Endothelial cell of umbilical vein (primary cell): ENCODE results near the gene MPP3. TPM values are rescaled to one million over a fixed set of nuclear protein-coding genes. Genes with fewer than 3 reads are reported as not detected.

Experiments used
- BruUV-seq: library from RNA; stranded (reverse); fragments of 400-500 nt; replicated peaks from 2 replicates; lab custom pipeline; 2021; lab: Mats Ljungman, UMichigan
- CTCF ChIA-PET: fragments of 300-600, 350-600 bp; sonication (Branson Sonifier 250); formaldehyde crosslinking; loops from one replicate; lab custom pipeline; 2021; ENCODE audit warnings: antibody characterized with exemption, inconsistent platforms; lab: Charles Lee
- POLR2A ChIA-PET: fragments of 300-600, 350-600 bp; sonication (Branson Sonifier 250); formaldehyde crosslinking; loops from one replicate; lab custom pipeline; 2021; ENCODE audit warnings: antibody characterized with exemption, inconsistent platforms; lab: Charles Lee
- DNase-seq: peaks from one replicate; pipeline ENCODE4 v3.0.0-alpha.2; 2011; ENCODE audit warnings: low read depth, low spot score
- FAIRE-seq: peaks from 2 replicates; lab custom pipeline; 2011; peaks lifted over from hg19 to GRCh38; lab: Jason Lieb, UNC
- H2AFZ ChIP-seq: 2 replicates; pipeline ENCODE4 v1.6.0; 2012; ENCODE audit warnings: low read depth, low read length, control low read depth, inconsistent platforms
- H3K27ac ChIP-seq: 2 replicates; pipeline ENCODE4 v1.5.1; 2011; ENCODE audit warnings: low read depth, mild to moderate bottlenecking, control low read depth, low read length, moderate library complexity; ENCODE audit not compliant: insufficient read depth
- H3K27me3 ChIP-seq, 2 experiments: 2 replicates each; pipeline versions ENCODE4 v1.6.0 to v1.6.1; 2011; ENCODE audit warnings: low read length in 2 of 2, mixed read lengths in 1 of 2; ENCODE audit not compliant: control insufficient read depth in 2 of 2, insufficient read depth in 2 of 2
- H3K36me3 ChIP-seq, 2 experiments: 2 replicates in 1 of 2; 3 replicates in 1 of 2; pipeline ENCODE4 v1.5.1; 2011; ENCODE audit warnings: low read length in 2 of 2, mild to moderate bottlenecking in 1 of 2, moderate library complexity in 1 of 2; ENCODE audit not compliant: control insufficient read depth in 2 of 2, insufficient read depth in 2 of 2; ENCODE audit errors: extremely low read depth in 1 of 2
- H3K4me1 ChIP-seq: 3 replicates; pipeline ENCODE4 v1.5.1; 2011; ENCODE audit warnings: mild to moderate bottlenecking, low read length; ENCODE audit not compliant: control insufficient read depth, insufficient read depth; ENCODE audit errors: extremely low read depth
- H3K4me2 ChIP-seq: 2 replicates; pipeline ENCODE4 v1.6.1; 2011; ENCODE audit warnings: low read length, control low read depth, mixed read lengths; ENCODE audit not compliant: insufficient read depth
- H3K4me3 ChIP-seq, 3 experiments: fragments of 200-600 bp in 1 of 3; sonication (generic), shearing (Covaris generic) in 1 of 3; replicated peaks in 1 of 3; 2 replicates each; pipeline ENCODE4 v1.5.1; 2011 to 2016; ENCODE audit warnings: control low read depth in 3 of 3, low read length in 3 of 3, mild to moderate bottlenecking in 2 of 3, inconsistent platforms in 1 of 3, low read depth in 1 of 3, moderate library complexity in 1 of 3; ENCODE audit not compliant: insufficient read depth in 1 of 3
- H3K79me2 ChIP-seq: 2 replicates; pipeline ENCODE4 v1.6.0; 2012; ENCODE audit warnings: low read length, inconsistent platforms; ENCODE audit not compliant: control insufficient read depth, insufficient read depth
- H3K9ac ChIP-seq: replicated peaks from 2 replicates; pipeline ENCODE3; 2011; ENCODE audit warnings: low read length, control low read depth; ENCODE audit not compliant: insufficient read depth; ENCODE audit errors: extremely low read depth
- H3K9me1 ChIP-seq: replicated peaks from 3 replicates; pipeline ENCODE4 v1.6.0; 2011; ENCODE audit warnings: mild to moderate bottlenecking, low read length; ENCODE audit not compliant: control insufficient read depth, insufficient read depth; ENCODE audit errors: extremely low read depth
- H3K9me3 ChIP-seq: replicated peaks from 2 replicates; pipeline ENCODE4 v1.5.1; 2012; ENCODE audit warnings: low read length, inconsistent platforms; ENCODE audit not compliant: control insufficient read depth, insufficient read depth
- H4K20me1 ChIP-seq: replicated peaks from 2 replicates; pipeline ENCODE3; 2011; ENCODE audit warnings: mild to moderate bottlenecking, low read length; ENCODE audit not compliant: control insufficient read depth, insufficient read depth; ENCODE audit errors: extremely low read depth
- EZH2 ChIP-seq: IDR thresholded peaks from 2 replicates; pipeline ENCODE4 v1.6.1; 2012; ENCODE audit warnings: borderline replicate concordance, low read depth, mild to moderate bottlenecking, moderate library complexity, low read length, inconsistent platforms; ENCODE audit not compliant: severe bottlenecking
- FOS ChIP-seq: IDR thresholded peaks from 2 replicates; pipeline ENCODE4 v1.6.1; 2011; ENCODE audit warnings: mild to moderate bottlenecking, low read length, moderate library complexity, borderline replicate concordance; ENCODE audit not compliant: insufficient read depth
- GATA2 ChIP-seq: IDR thresholded peaks from 2 replicates; pipeline ENCODE4 v1.7.0; 2011; ENCODE audit warnings: low read depth, mild to moderate bottlenecking, moderate library complexity, mixed read lengths, low read length; ENCODE audit not compliant: insufficient read length, insufficient read depth
- JUN ChIP-seq: IDR thresholded peaks from 2 replicates; pipeline ENCODE4 v1.6.1; 2011; ENCODE audit warnings: borderline replicate concordance, low read depth; ENCODE audit not compliant: insufficient read length, insufficient read depth
- MYC ChIP-seq: IDR thresholded peaks from one replicate; pipeline ENCODE4 v1.6.1; 2011; ENCODE audit warnings: mild to moderate bottlenecking, low read depth, low read length
- POLR2A ChIP-seq: IDR thresholded peaks from 2 replicates; pipeline ENCODE4 v1.6.1; 2012; ENCODE audit warnings: low read depth, mild to moderate bottlenecking, control low read depth, low read length
- POLR2AphosphoS5 ChIP-seq: IDR thresholded peaks from 2 replicates; pipeline ENCODE4 v1.6.1; 2012; ENCODE audit warnings: low read depth, mild to moderate bottlenecking, control low read depth, low read length, moderate library complexity; ENCODE audit not compliant: insufficient read depth
- dilution Hi-C: fragments of 300-500 bp; cut with MboI; formaldehyde crosslinking; loops from one replicate; pipeline ENCODE4 v1.15.0; 2019; ENCODE audit warnings: low sequenced_read_pairs; ENCODE audit not compliant: extremely low pct_ligation_motif_present
- intact Hi-C: fragments of 100-400 bp; cut with micrococcal nuclease; formaldehyde crosslinking; loops from one replicate; pipeline ENCODE4 v1.10.0; 2022
- polyA plus RNA-seq, 4 experiments: library from polyadenylated mRNA; depleted of rRNA in 3 of 4; stranded (reverse) in 3 of 4; unstranded in 1 of 4; fragments of >200 nt; gene quantifications; 2 replicates each; pipeline versions ENCODE4 v1.2.1 to v1.2.3, GENCODE V29; 2011 to 2012; ENCODE audit warnings: missing spikeins in 1 of 4
- total RNA-seq: library from RNA; stranded (reverse); gene quantifications from 2 replicates; pipeline ENCODE4 v1.2.3, GENCODE V29; 2021
- TF ChIP-seq, protein P1 (sequence below): IDR thresholded peaks from 2 replicates; pipeline ENCODE4 v1.6.1; 2011; ENCODE audit not compliant: insufficient read depth, insufficient read length
- TF ChIP-seq, protein P2 (sequence below), 2 donors: IDR thresholded peaks; 1 replicate in 1 of 2; 2 replicates in 1 of 2; pipeline ENCODE4 v1.5.1; 2011; ENCODE audit warnings: low read length in 2 of 2, mild to moderate bottlenecking in 2 of 2, moderate library complexity in 2 of 2, control low read depth in 1 of 2, inconsistent platforms in 1 of 2, low read depth in 1 of 2; ENCODE audit not compliant: insufficient read depth in 1 of 2; ENCODE audit errors: extremely low read depth in 1 of 2

MPP3 gene
- total and polyA plus RNA-seq, 2 donors (not counting 3 experiments of a cell fraction or from before 2014, with no cell fraction given): 6.1 to 11.3 TPM

DNA sequence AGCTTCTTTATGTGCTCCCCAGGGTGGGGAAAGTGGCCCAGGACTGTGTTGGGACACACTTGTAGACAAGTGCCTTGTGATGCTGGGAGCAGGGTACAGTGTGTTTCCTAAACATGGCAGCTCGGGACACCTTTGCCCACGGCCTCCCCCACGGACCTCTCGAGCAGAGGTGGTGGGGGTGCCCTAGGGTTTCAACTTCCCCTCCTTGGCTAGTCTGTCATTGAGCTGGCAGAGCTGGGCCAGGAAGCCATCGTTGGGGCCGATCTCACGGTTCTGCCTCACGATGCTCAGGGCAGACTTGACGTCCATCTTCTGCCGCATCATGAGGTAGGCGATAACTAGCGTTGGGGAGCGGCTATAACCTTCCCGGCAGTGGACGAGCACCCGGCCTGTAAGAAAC lies 63.5 kb downstream of the MPP3 start:
- Histone ChIP-seq H3K27me3 (no peaks in the 10 kb centered on the region), H4K20me1 (no peaks in the 10 kb centered on the region), H3K79me2 (no peaks in the 10 kb centered on the region), H3K4me2 (no peak overlapping the region), H2AFZ (no peak overlapping the region), H3K36me3 (peaks cover 12 to 33% of the 10 kb centered on the region in 2 experiments), H3K9me1 (no peaks in the 10 kb centered on the region), H3K4me1 (peaks cover 2% of the 10 kb centered on the region), H3K9me3 (no peaks in the 10 kb centered on the region), H3K9ac (no peak overlapping the region), H3K27ac (no peak overlapping the region), H3K4me3 (no peak overlapping the region)
- no peak for DNase-seq
- no TSS peak for BruUV-seq
- TF ChIP-seq, protein P1, sequence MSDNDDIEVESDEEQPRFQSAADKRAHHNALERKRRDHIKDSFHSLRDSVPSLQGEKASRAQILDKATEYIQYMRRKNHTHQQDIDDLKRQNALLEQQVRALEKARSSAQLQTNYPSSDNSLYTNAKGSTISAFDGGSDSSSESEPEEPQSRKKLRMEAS: no peak
- no peak for TF ChIP-seq MYC
- FAIRE-seq: no peak
- dilution Hi-C loops (loop anchor here (5.0 kb wide), 1 partner anchor 67 kb away; no protein-coding TSS in a partner anchor), intact Hi-C loops (no loop called here)
- ChIA-PET POLR2A (no interaction called here), CTCF (no interaction called here)

DNA sequence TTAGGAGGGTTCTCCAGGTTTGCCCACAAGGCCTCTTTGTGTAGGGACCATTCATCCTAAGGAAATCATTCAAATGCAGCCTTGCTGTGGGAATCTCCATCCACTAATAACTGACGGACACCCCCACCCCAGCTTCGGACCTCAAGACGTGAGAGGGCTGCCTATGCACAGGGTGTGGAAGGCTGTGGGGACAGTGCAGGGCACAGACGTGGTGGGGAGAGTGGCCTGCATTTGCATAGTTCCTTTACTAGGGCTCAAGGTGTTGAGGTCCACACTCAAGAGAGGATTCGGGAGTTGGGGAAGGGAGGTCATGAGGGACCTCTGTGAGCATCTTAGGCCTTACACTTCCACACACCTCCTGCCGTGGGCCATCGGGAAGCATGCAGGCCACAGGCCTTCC lies 64.0 kb downstream of the MPP3 start:
- ChIA-PET POLR2A (no interaction called here), CTCF (no interaction called here)
- intact Hi-C loops (no loop called here), dilution Hi-C loops (loop anchor here (5.0 kb wide), 1 partner anchor 67 kb away; no protein-coding TSS in a partner anchor)
- Histone ChIP-seq H3K36me3 (peaks cover 8 to 28% of the 10 kb centered on the region in 2 experiments), H3K79me2 (no peaks in the 10 kb centered on the region), H3K9ac (no peak overlapping the region), H2AFZ (no peak overlapping the region), H3K9me1 (no peaks in the 10 kb centered on the region), H3K9me3 (no peaks in the 10 kb centered on the region), H4K20me1 (no peaks in the 10 kb centered on the region), H3K4me2 (no peak overlapping the region), H3K4me1 (peaks cover 2% of the 10 kb centered on the region), H3K4me3 (no peak overlapping the region), H3K27ac (no peak overlapping the region), H3K27me3 (no peaks in the 10 kb centered on the region)
- DNase-seq: no peak
- no peak for FAIRE-seq
- TF ChIP-seq, protein P1: no peak
- no peak for TF ChIP-seq POLR2AphosphoS5
- no peak for TF ChIP-seq POLR2A
- TF ChIP-seq FOS: no peak
- no peak for TF ChIP-seq JUN
- TF ChIP-seq, protein P2, sequence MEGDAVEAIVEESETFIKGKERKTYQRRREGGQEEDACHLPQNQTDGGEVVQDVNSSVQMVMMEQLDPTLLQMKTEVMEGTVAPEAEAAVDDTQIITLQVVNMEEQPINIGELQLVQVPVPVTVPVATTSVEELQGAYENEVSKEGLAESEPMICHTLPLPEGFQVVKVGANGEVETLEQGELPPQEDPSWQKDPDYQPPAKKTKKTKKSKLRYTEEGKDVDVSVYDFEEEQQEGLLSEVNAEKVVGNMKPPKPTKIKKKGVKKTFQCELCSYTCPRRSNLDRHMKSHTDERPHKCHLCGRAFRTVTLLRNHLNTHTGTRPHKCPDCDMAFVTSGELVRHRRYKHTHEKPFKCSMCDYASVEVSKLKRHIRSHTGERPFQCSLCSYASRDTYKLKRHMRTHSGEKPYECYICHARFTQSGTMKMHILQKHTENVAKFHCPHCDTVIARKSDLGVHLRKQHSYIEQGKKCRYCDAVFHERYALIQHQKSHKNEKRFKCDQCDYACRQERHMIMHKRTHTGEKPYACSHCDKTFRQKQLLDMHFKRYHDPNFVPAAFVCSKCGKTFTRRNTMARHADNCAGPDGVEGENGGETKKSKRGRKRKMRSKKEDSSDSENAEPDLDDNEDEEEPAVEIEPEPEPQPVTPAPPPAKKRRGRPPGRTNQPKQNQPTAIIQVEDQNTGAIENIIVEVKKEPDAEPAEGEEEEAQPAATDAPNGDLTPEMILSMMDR (IDR thresholded peaks at IDR 0.05; ENCODE audit: extremely low read depth in 1 of 2, insufficient read depth in 1 of 2, low read depth in 1 of 2, low read length in 2 of 2): no peak
- TF ChIP-seq EZH2: no peak
- no peak for TF ChIP-seq GATA2
- no peak for TF ChIP-seq MYC
- no TSS peak for BruUV-seq
